H1 (cell line): ENCODE data around the gene DENND11. TPM values are rescaled to one million over a fixed set of nuclear protein-coding genes. Genes with fewer than 3 reads are reported as not detected.

ENCODE experiments used
- CTCF ChIA-PET: fragments of 300-600 bp; sonication (Branson Sonifier 250); formaldehyde crosslinking; loops from one replicate; lab custom pipeline; 2021; ENCODE audit not compliant: partially characterized antibody; lab: Charles Lee
- POLR2A ChIA-PET: fragments of 300-600 bp; sonication (Branson Sonifier 250); formaldehyde crosslinking; loops from one replicate; lab custom pipeline; 2021; ENCODE audit warnings: inconsistent platforms; ENCODE audit not compliant: partially characterized antibody; lab: Charles Lee
- DNase-seq, 2 experiments: peaks; one replicate each; pipeline versions ENCODE4 v3.0.0 to v3.0.0-alpha.2; 2010 to 2022; ENCODE audit warnings: low spot score in 2 of 2, low read depth in 1 of 2, mixed read lengths in 1 of 2
- FAIRE-seq: peaks from 2 replicates; lab custom pipeline; 2011; peaks lifted over from hg19 to GRCh38; lab: Jason Lieb, UNC
- H2AFZ ChIP-seq: 2 replicates; pipeline ENCODE4 v1.8.1; 2012; ENCODE audit warnings: low read length, inconsistent platforms
- H2AK5ac ChIP-seq: 2 replicates; pipeline ENCODE4 v1.6.1; 2013; ENCODE audit warnings: low read depth, low read length
- H2BK120ac ChIP-seq: replicated peaks from 2 replicates; pipeline ENCODE3; 2013; ENCODE audit warnings: low read depth, low read length, inconsistent platforms
- H2BK12ac ChIP-seq: 2 replicates; pipeline ENCODE4 v1.6.1; 2013; ENCODE audit warnings: low read depth, low read length
- H2BK15ac ChIP-seq: 2 replicates; pipeline ENCODE4 v1.6.1; 2013; ENCODE audit warnings: low read length
- H2BK20ac ChIP-seq: 2 replicates; pipeline ENCODE4 v1.6.1; 2013; ENCODE audit warnings: low read length
- H2BK5ac ChIP-seq: 2 replicates; pipeline ENCODE4 v1.6.1; 2013; ENCODE audit warnings: low read depth, low read length
- H3K14ac ChIP-seq: 2 replicates; pipeline ENCODE4 v1.6.1; 2013; ENCODE audit warnings: inconsistent platforms; ENCODE audit not compliant: insufficient read length
- H3K18ac ChIP-seq: 2 replicates; pipeline ENCODE4 v1.6.1; 2013; ENCODE audit warnings: low read length; ENCODE audit errors: extremely low read depth
- H3K23ac ChIP-seq: 2 replicates; pipeline ENCODE4 v1.6.1; 2013; ENCODE audit warnings: inconsistent platforms; ENCODE audit not compliant: insufficient read length
- H3K23me2 ChIP-seq: 2 replicates; pipeline ENCODE4 v1.6.1; 2013; ENCODE audit warnings: low read depth, low read length
- H3K27ac ChIP-seq: 2 replicates; pipeline ENCODE4 v1.6.1; 2011; ENCODE audit warnings: low read depth, low read length, inconsistent platforms
- H3K27me3 ChIP-seq, 4 experiments: replicated peaks in 1 of 4; 1 replicate in 1 of 4; 2 replicates in 3 of 4; pipeline versions ENCODE4 v1.6.1 to v1.8.1; 2011 to 2013; ENCODE audit warnings: low read length in 3 of 4, mild to moderate bottlenecking in 3 of 4, inconsistent platforms in 2 of 4, mixed read lengths in 2 of 4, moderate library complexity in 1 of 4; ENCODE audit not compliant: control insufficient read depth in 3 of 4, insufficient read depth in 3 of 4; ENCODE audit errors: extremely low read depth in 1 of 4
- H3K36me3 ChIP-seq, 4 experiments: 2 replicates each; pipeline versions ENCODE4 v1.6.1 to v1.8.1; 2011 to 2013; ENCODE audit warnings: mild to moderate bottlenecking in 4 of 4, low read length in 3 of 4, moderate library complexity in 2 of 4, control low read depth in 1 of 4, inconsistent platforms in 1 of 4; ENCODE audit not compliant: insufficient read depth in 4 of 4, control insufficient read depth in 2 of 4
- H3K4ac ChIP-seq: replicated peaks from 2 replicates; pipeline ENCODE3; 2013; ENCODE audit warnings: low read length, low read depth, mixed read lengths, inconsistent platforms; ENCODE audit not compliant: insufficient read length
- H3K4me1 ChIP-seq, 4 experiments: replicated peaks in 1 of 4; 1 replicate in 1 of 4; 2 replicates in 3 of 4; pipeline versions ENCODE4 v1.6.1 to v1.8.1; 2011 to 2013; ENCODE audit warnings: low read length in 3 of 4, inconsistent platforms in 2 of 4, mixed read lengths in 1 of 4; ENCODE audit not compliant: insufficient read depth in 4 of 4, control insufficient read depth in 3 of 4
- H3K4me2 ChIP-seq, 2 experiments: 2 replicates each; pipeline versions ENCODE4 v1.6.1 to v1.8.1; 2011 to 2013; ENCODE audit warnings: low read depth in 2 of 2, low read length in 2 of 2, control low read depth in 1 of 2, inconsistent platforms in 1 of 2, mild to moderate bottlenecking in 1 of 2; ENCODE audit not compliant: insufficient read depth in 1 of 2
- H3K4me3 ChIP-seq, 4 experiments: fragments of 200-600, 300-600 bp in 1 of 4; sonication (generic), shearing (Covaris generic), sonication (Bioruptor Twin) in 1 of 4; 2 replicates each; pipeline versions ENCODE4 v1.5.1 to v1.8.1; 2011 to 2016; ENCODE audit warnings: low read length in 4 of 4, low read depth in 3 of 4, control low read depth in 2 of 4, inconsistent platforms in 2 of 4, mild to moderate bottlenecking in 2 of 4, mixed read lengths in 1 of 4, moderate library complexity in 1 of 4; ENCODE audit not compliant: insufficient read depth in 2 of 4; ENCODE audit errors: extremely low read depth in 1 of 4
- H3K56ac ChIP-seq: replicated peaks from 2 replicates; pipeline ENCODE3; 2013; ENCODE audit warnings: low read depth, mild to moderate bottlenecking, mixed read lengths, low read length, inconsistent platforms; ENCODE audit not compliant: insufficient read length
- H3K79me1 ChIP-seq: 2 replicates; pipeline ENCODE4 v1.6.1; 2013; ENCODE audit warnings: low read depth, low read length, control low read depth
- H3K79me2 ChIP-seq, 2 experiments: 2 replicates each; pipeline versions ENCODE4 v1.6.1 to v1.8.1; 2012 to 2013; ENCODE audit warnings: low read length in 2 of 2, mild to moderate bottlenecking in 2 of 2, inconsistent platforms in 1 of 2; ENCODE audit not compliant: insufficient read depth in 2 of 2, control insufficient read depth in 1 of 2
- H3K9ac ChIP-seq, 4 experiments: replicated peaks in 1 of 4; 1 replicate in 1 of 4; 2 replicates in 3 of 4; pipeline versions ENCODE4 v1.6.1 to v1.8.1; 2011 to 2013; ENCODE audit warnings: low read depth in 3 of 4, low read length in 3 of 4, control low read depth in 2 of 4, mild to moderate bottlenecking in 2 of 4, moderate library complexity in 2 of 4, inconsistent platforms in 1 of 4; ENCODE audit errors: extremely low read depth in 1 of 4
- H3K9me3 ChIP-seq, 2 experiments: 2 replicates each; pipeline versions ENCODE4 v1.6.1 to v1.8.1; 2012 to 2013; ENCODE audit warnings: mild to moderate bottlenecking in 2 of 2, moderate library complexity in 2 of 2, control low read depth in 1 of 2, inconsistent platforms in 1 of 2, low read depth in 1 of 2, low read length in 1 of 2, mixed read lengths in 1 of 2; ENCODE audit not compliant: insufficient read depth in 2 of 2
- H4K20me1 ChIP-seq, 2 experiments: replicated peaks in 1 of 2; 2 replicates each; pipeline versions ENCODE3 to v1.8.1; 2011 to 2013; ENCODE audit warnings: inconsistent platforms in 2 of 2, low read length in 2 of 2, mild to moderate bottlenecking in 1 of 2; ENCODE audit not compliant: insufficient read depth in 2 of 2, control insufficient read depth in 1 of 2
- H4K5ac ChIP-seq: 2 replicates; pipeline ENCODE4 v1.6.1; 2013; ENCODE audit warnings: low read length, low read depth, mixed read lengths, inconsistent platforms; ENCODE audit not compliant: insufficient read length
- H4K8ac ChIP-seq: 2 replicates; pipeline ENCODE4 v1.8.0; 2013; ENCODE audit warnings: mild to moderate bottlenecking, moderate library complexity, low read length, inconsistent platforms; ENCODE audit not compliant: insufficient read depth; ENCODE audit errors: extremely low read depth
- H4K91ac ChIP-seq: replicated peaks from 2 replicates; pipeline ENCODE3; 2013; ENCODE audit warnings: low read length, mixed read lengths, inconsistent platforms; ENCODE audit not compliant: insufficient read length
- BACH1 ChIP-seq: IDR thresholded peaks from 2 replicates; pipeline ENCODE4 v1.6.1; 2012; ENCODE audit warnings: low read length, improper control_type of control experiment
- BRCA1 ChIP-seq: IDR thresholded peaks from 2 replicates; pipeline ENCODE4 v1.6.1; 2012; ENCODE audit warnings: low read depth, low read length, improper control_type of control experiment
- CHD1 ChIP-seq: IDR thresholded peaks from 2 replicates; pipeline ENCODE4 v1.6.1; 2012; ENCODE audit warnings: low read depth, low read length, improper control_type of control experiment
- CHD2 ChIP-seq: IDR thresholded peaks from 2 replicates; pipeline ENCODE4 v1.6.1; 2012; ENCODE audit warnings: low read length, improper control_type of control experiment
- EZH2 ChIP-seq: fragments of 200-600 bp; sonication (generic); IDR thresholded peaks from 2 replicates; pipeline ENCODE4 v1.7.1; 2012; ENCODE audit warnings: low read depth, mild to moderate bottlenecking, moderate library complexity, low read length, inconsistent platforms; ENCODE audit not compliant: severe bottlenecking
- POLR2A ChIP-seq, 2 experiments: IDR thresholded peaks; 1 replicate in 1 of 2; 2 replicates in 1 of 2; pipeline ENCODE4 v1.6.1; 2011; ENCODE audit warnings: low read depth in 2 of 2, low read length in 2 of 2, mild to moderate bottlenecking in 2 of 2; ENCODE audit errors: control extremely low read depth in 1 of 2
- POLR2AphosphoS5 ChIP-seq: IDR thresholded peaks from 2 replicates; pipeline ENCODE4 v1.6.1; 2011; ENCODE audit warnings: low read depth, low read length
- SIN3A ChIP-seq, 2 experiments: IDR thresholded peaks in 1 of 2; conservative IDR thresholded peaks in 1 of 2; 2 replicates each; pipeline ENCODE4 v1.6.1; 2011 to 2012; ENCODE audit warnings: low read length in 2 of 2, improper control_type of control experiment in 1 of 2, low read depth in 1 of 2, mild to moderate bottlenecking in 1 of 2
- SIRT6 ChIP-seq: IDR thresholded peaks from one replicate; pipeline ENCODE4 v1.7.1; 2012; ENCODE audit warnings: low read length, inconsistent platforms
- SIX5 ChIP-seq: IDR thresholded peaks from 2 replicates; pipeline ENCODE4 v1.6.1; 2011; ENCODE audit warnings: mild to moderate bottlenecking, low read depth, low read length
- SP4 ChIP-seq: IDR thresholded peaks from 2 replicates; pipeline ENCODE4 v1.6.1; 2012; ENCODE audit warnings: low read length, inconsistent platforms
- TCF12 ChIP-seq: IDR thresholded peaks from 2 replicates; pipeline ENCODE4 v1.6.1; 2011; ENCODE audit warnings: low read depth, mild to moderate bottlenecking, low read length
- ZNF274 ChIP-seq: IDR thresholded peaks from 2 replicates; pipeline ENCODE4 v1.7.0; 2012; ENCODE audit warnings: low read length, borderline replicate concordance; ENCODE audit errors: extremely low read depth
- WGBS, 2 experiments: shearing (Covaris generic) in 1 of 2; methylation state at CpG; one replicate each; pipeline versions ENCODE4 v1.1.6 to v1.1.7; 2013 to 2015; ENCODE audit warnings: low lambda C conversion rate in 2 of 2, mixed read lengths in 2 of 2, inconsistent platforms in 1 of 2, low coverage in 1 of 2, missing lambda C conversion rate in 1 of 2; ENCODE audit not compliant: insufficient replicate concordance in 2 of 2, insufficient coverage in 1 of 2, insufficient read length in 1 of 2; ENCODE audit errors: extremely low coverage in 1 of 2, missing lambda C conversion rate in 1 of 2; 5-methylcytosine and 5-hydroxymethylcytosine counted together
- polyA plus RNA-seq, 7 experiments: library from polyadenylated mRNA; depleted of rRNA in 3 of 7; stranded (reverse) in 5 of 7; unstranded in 2 of 7; fragments of >200 nt in 5 of 7; fragments of 200-250 nt in 2 of 7; gene quantifications; 1 replicate in 5 of 7; 2 replicates in 1 of 7; 4 replicates in 1 of 7; pipeline versions ENCODE4 v1.2.1 to v1.2.3, GENCODE V29; 2011 to 2013; ENCODE audit warnings: missing spikeins in 2 of 7, mixed read lengths in 2 of 7
- total RNA-seq: library from RNA; stranded (reverse); fragmentation: NEBNext Ultra II Directional; extraction: Animal tissue kit (Norgen Biotek cat#: 25700); gene quantifications from 2 replicates; pipeline ENCODE4 v1.2.1, GENCODE V29; 2021

Gene DENND11
- total and polyA plus RNA-seq, 2 of the 8 experiments (the other 6 are each of a cell fraction or from before 2014, with no cell fraction given) = 8.0 to 26.8 TPM

GRCh38 chr7:141664450-141664849 lies 37.5 kb downstream of the DENND11 start:
- H3K36me3 ChIP-seq = peaks cover 2 to 30% (median 16%) of the 10 kb centered on the region in 4 experiments; a peak in 7 of 8 replicates
- H3K79me2 ChIP-seq = no peaks in the 10 kb centered on the region
- H2AK5ac ChIP-seq = no peak overlapping the region
- POLR2A ChIA-PET = no interaction called here
- H3K9ac ChIP-seq = no peak overlapping the region
- H3K4ac ChIP-seq = no peak overlapping the region
- H3K4me3 ChIP-seq = no peak overlapping the region
- no peak overlapping the region for H2BK12ac ChIP-seq
- H3K9me3 ChIP-seq = no peaks in the 10 kb centered on the region
- H2AFZ ChIP-seq = no peak overlapping the region
- no peak overlapping the region for H2BK20ac ChIP-seq
- no peaks in the 10 kb centered on the region for H3K4me1 ChIP-seq
- H4K20me1 ChIP-seq = no peaks in the 10 kb centered on the region
- H4K8ac ChIP-seq = no peak overlapping the region
- no peak overlapping the region for H3K14ac ChIP-seq
- CTCF ChIA-PET = interaction anchor here (1.1 to 6.5 kb wide), 2 partner anchors 10 to 93 kb away, joined by 3 to 47 read pairs; no protein-coding TSS in a partner anchor
- no peak overlapping the region for H4K91ac ChIP-seq
- FAIRE-seq = no peak
- no peaks in the 10 kb centered on the region for H3K23me2 ChIP-seq
- WGBS, 2 experiments = 93% methylated on average over 6 of the region's 6 CpGs; no CpG with 5 or more reads in 1 of the 2 experiments
- no peak overlapping the region for H2BK5ac ChIP-seq
- no peak overlapping the region for H3K23ac ChIP-seq
- H3K27me3 ChIP-seq = no peaks in the 10 kb centered on the region
- DNase-seq = no peak
- no peak for TF ChIP-seq CHD2
- no peak for TF ChIP-seq CHD1
- no peak for TF ChIP-seq SIN3A (conservative IDR thresholded peaks at IDR 0.05 in 1 of 2, IDR thresholded peaks at IDR 0.05 in 1 of 2; ENCODE audit: low read depth in 1 of 2, low read length in 2 of 2)
- no peak for TF ChIP-seq SIRT6
- TF ChIP-seq POLR2A (IDR thresholded peaks at IDR 0.05; ENCODE audit: control extremely low read depth in 1 of 2, low read depth in 2 of 2, low read length in 2 of 2) = no peak
- no peak for TF ChIP-seq EZH2
- TF ChIP-seq SIX5 = no peak
- no peak for TF ChIP-seq SP4
- no peak for TF ChIP-seq POLR2AphosphoS5
- TF ChIP-seq TCF12 = no peak
- TF ChIP-seq BRCA1 = no peak
- TF ChIP-seq ZNF274 = no peak
- no peak for TF ChIP-seq BACH1
- TF ChIP-seq, all 59 proteins: peak for 0
- no peak overlapping the region for H4K5ac ChIP-seq
- H3K79me1 ChIP-seq = no peaks in the 10 kb centered on the region; the same call in 1 of the 2 replicates
- no peak overlapping the region for H3K56ac ChIP-seq
- no peak overlapping the region for H3K4me2 ChIP-seq
- no peak overlapping the region for H3K18ac ChIP-seq
- no peak overlapping the region for H3K27ac ChIP-seq
- no peak overlapping the region for H2BK15ac ChIP-seq
- no peak overlapping the region for H2BK120ac ChIP-seq
